GM23338 (cell line): ENCODE data around the gene DUOX1. TPM values are rescaled to one million over a fixed set of nuclear protein-coding genes. Genes with fewer than 3 reads are reported as not detected.

Source experiments
- ATAC-seq: fragments of 200-7000 bp; cut with Tn5 transposase; 3 replicates; pipeline ENCODE4 v1.9.1; 2020
- DNase-seq: peaks from one replicate; pipeline ENCODE4 v3.0.0-alpha.2; 2015; ENCODE audit warnings: low spot score
- H2AFZ ChIP-seq: fragments of 200-600 bp; sonication (generic); 2 replicates; pipeline ENCODE4 v1.8.0; 2016; ENCODE audit warnings: antibody characterized with exemption, mild to moderate bottlenecking, moderate library complexity
- H3F3A ChIP-seq: fragments of 200-600 bp; sonication (generic); replicated peaks from 2 replicates; pipeline ENCODE4 v1.8.0; 2017; ENCODE audit warnings: antibody characterized with exemption, mixed run types, low read depth
- H3K27ac ChIP-seq: fragments of 200-600 bp; sonication (generic); 2 replicates; pipeline ENCODE4 v1.6.1; 2016; ENCODE audit warnings: low read depth
- H3K27me3 ChIP-seq: fragments of 200-600 bp; sonication (generic); 2 replicates; pipeline ENCODE4 v1.8.0; 2016; ENCODE audit warnings: mild to moderate bottlenecking, mixed run types, moderate library complexity; ENCODE audit not compliant: insufficient read depth
- H3K36me3 ChIP-seq: fragments of 200-600 bp; sonication (generic); 2 replicates; pipeline ENCODE4 v1.8.0; 2016; ENCODE audit warnings: mild to moderate bottlenecking; ENCODE audit not compliant: insufficient read depth
- H3K4me1 ChIP-seq: fragments of 200-600 bp; sonication (generic); 2 replicates; pipeline ENCODE4 v1.8.0; 2016; ENCODE audit warnings: mild to moderate bottlenecking, moderate library complexity; ENCODE audit not compliant: insufficient read depth
- H3K4me2 ChIP-seq: fragments of 200-600 bp; sonication (generic); 2 replicates; pipeline ENCODE4 v1.7.1; 2017; ENCODE audit warnings: mixed run types
- H3K4me3 ChIP-seq: fragments of 200-600 bp; sonication (generic); 2 replicates; pipeline ENCODE4 v1.6.1; 2016; ENCODE audit warnings: mixed run types
- H3K79me2 ChIP-seq: fragments of 200-600 bp; sonication (generic); replicated peaks from 2 replicates; pipeline ENCODE4 v1.8.0; 2017; ENCODE audit warnings: mild to moderate bottlenecking; ENCODE audit not compliant: insufficient read depth
- H3K9me2 ChIP-seq: fragments of 200-600 bp; sonication (generic); 2 replicates; pipeline ENCODE4 v1.8.0; 2017; ENCODE audit not compliant: insufficient read depth
- H4K20me1 ChIP-seq: fragments of 200-600 bp; sonication (generic); replicated peaks from 2 replicates; pipeline ENCODE4 v1.8.0; 2017; ENCODE audit warnings: mild to moderate bottlenecking; ENCODE audit not compliant: insufficient read depth
- H3K27ac Mint-ChIP-seq: 2 replicates; pipeline ENCODE4 v1.8.0; 2020; ENCODE audit warnings: inconsistent platforms, mild to moderate bottlenecking, moderate library complexity, mixed read lengths
- H3K27me3 Mint-ChIP-seq: 3 replicates; pipeline ENCODE4 v1.8.0; 2022; ENCODE audit warnings: low read depth, mild to moderate bottlenecking, moderate library complexity, mixed read lengths, inconsistent platforms; ENCODE audit not compliant: insufficient read depth, poor library complexity
- H3K36me3 Mint-ChIP-seq: 3 replicates; pipeline ENCODE4 v1.8.0; 2021; ENCODE audit warnings: low read depth, mild to moderate bottlenecking, inconsistent platforms, moderate library complexity, mixed read lengths
- H3K4me1 Mint-ChIP-seq: 3 replicates; pipeline ENCODE4 v1.8.0; 2020; ENCODE audit warnings: mild to moderate bottlenecking, inconsistent platforms, mixed read lengths
- H3K4me3 Mint-ChIP-seq: 3 replicates; pipeline ENCODE4 v1.8.0; 2021; ENCODE audit warnings: moderate library complexity, mild to moderate bottlenecking, inconsistent platforms, mixed read lengths
- H3K9me3 Mint-ChIP-seq: 3 replicates; pipeline ENCODE4 v1.8.0; 2020; ENCODE audit warnings: moderate library complexity, mild to moderate bottlenecking, inconsistent platforms, mixed read lengths
- CREB1 ChIP-seq: fragments of 250-450 bp; sonication (Bioruptor Pico); IDR thresholded peaks from 2 replicates; pipeline ENCODE4 v1.5.0; 2020; ENCODE audit warnings: low read depth, mild to moderate bottlenecking, moderate library complexity
- CTCF ChIP-seq, 2 experiments: fragments of 200-600 bp in 1 of 2; sonication (generic) in 1 of 2; conservative IDR thresholded peaks; 2 replicates each; pipeline versions ENCODE4 v1.5.1 to v1.6.1; 2016 to 2017; ENCODE audit warnings: antibody characterized with exemption in 2 of 2, low read depth in 2 of 2, mild to moderate bottlenecking in 2 of 2, moderate library complexity in 1 of 2
- ETS1 ChIP-seq: IDR thresholded peaks from 2 replicates; pipeline ENCODE4 v1.6.1; 2016; ENCODE audit warnings: antibody characterized with exemption
- EZH2 ChIP-seq: fragments of 200-600 bp; sonication (generic); IDR thresholded peaks from one replicate; pipeline ENCODE4 v1.8.0; 2017; ENCODE audit warnings: antibody characterized with exemption, mild to moderate bottlenecking, low read depth; ENCODE audit not compliant: unreplicated experiment
- EZH2phosphoT487 ChIP-seq: fragments of 200-600 bp; sonication (generic); IDR thresholded peaks from one replicate; pipeline ENCODE4 v1.8.1; 2018; ENCODE audit warnings: antibody characterized with exemption; ENCODE audit not compliant: unreplicated experiment
- JUNB ChIP-seq: IDR thresholded peaks from one replicate; pipeline ENCODE4 v1.6.1; 2016; ENCODE audit warnings: antibody characterized with exemption; ENCODE audit not compliant: unreplicated experiment
- NANOG ChIP-seq: IDR thresholded peaks from 2 replicates; pipeline ENCODE4 v1.6.1; 2016; ENCODE audit warnings: antibody characterized with exemption, borderline replicate concordance
- POLR2AphosphoS5 ChIP-seq: IDR thresholded peaks from 2 replicates; pipeline ENCODE4 v1.6.1; 2016; ENCODE audit warnings: antibody characterized with exemption, low read depth
- REST ChIP-seq: IDR thresholded peaks from one replicate; pipeline ENCODE4 v1.6.1; 2018; ENCODE audit warnings: antibody characterized with exemption; ENCODE audit not compliant: unreplicated experiment
- STAT1 ChIP-seq: IDR thresholded peaks from one replicate; pipeline ENCODE4 v1.6.1; 2016; ENCODE audit warnings: antibody characterized with exemption; ENCODE audit not compliant: unreplicated experiment
- ZNF114 ChIP-seq: fragments of 250-450 bp; sonication (Bioruptor Pico); IDR thresholded peaks from 2 replicates; pipeline ENCODE4 v1.5.0; 2020; ENCODE audit warnings: mild to moderate bottlenecking, moderate library complexity
- ZNF331 ChIP-seq: fragments of 250-450 bp; sonication (Bioruptor Pico); IDR thresholded peaks from 2 replicates; pipeline ENCODE4 v1.5.0; 2020; ENCODE audit warnings: low read depth, mild to moderate bottlenecking, moderate library complexity
- ZNF462 ChIP-seq: fragments of 250-450 bp; sonication (Bioruptor Pico); IDR thresholded peaks from 2 replicates; pipeline ENCODE4 v1.5.0; 2020; ENCODE audit warnings: mild to moderate bottlenecking, moderate library complexity
- polyA plus RNA-seq: library from polyadenylated mRNA; unstranded; fragments of >200 nt; fragmentation: Nextera tagmentation; extraction: Ambion mirVana; gene quantifications from 2 replicates; pipeline ENCODE4 v1.2.1, GENCODE V29; 2016
- total RNA-seq: library from RNA; depleted of rRNA; stranded (reverse); fragments of >200 nt; shearing (Covaris generic); gene quantifications from 2 replicates; pipeline ENCODE4 v1.2.3, GENCODE V29; 2014

The DUOX1 gene
- total and polyA plus RNA-seq, 2 experiments from 2014 or later, result 0.69 to 0.73 TPM

GRCh38 chr15:45140557-45141250 is 10.9 kb downstream of the DUOX1 start:
- no peak overlapping the region for H3K27ac ChIP-seq
- peaks cover 3% of the 10 kb centered on the region; the same call in 1 of the 3 replicates for H3K4me1 Mint-ChIP-seq
- H3K9me2 ChIP-seq, result no peaks in the 10 kb centered on the region
- ATAC-seq (no peak), DNase-seq (no peak)
- H3K4me2 ChIP-seq, result no peak overlapping the region
- H3K36me3 ChIP-seq, result no peaks in the 10 kb centered on the region
- no peaks in the 10 kb centered on the region for H3F3A ChIP-seq
- TF ChIP-seq CTCF (conservative IDR thresholded peaks at IDR 0.05; ENCODE audit: low read depth in 2 of 2) (no peak), REST (no peak), JUNB (no peak), STAT1 (no peak), ZNF331 (CRISPR knock-in tag) (no peak), CREB1 (CRISPR knock-in tag) (no peak), NANOG (no peak), EZH2phosphoT487 (no peak), ZNF114 (CRISPR knock-in tag) (no peak), POLR2AphosphoS5 (no peak), EZH2 (no peak), ZNF462 (CRISPR knock-in tag) (no peak), ETS1 (no peak)
- H3K4me3 Mint-ChIP-seq, result no peak overlapping the region
- H3K27me3 ChIP-seq, result peaks cover 29% of the 10 kb centered on the region
- no peaks in the 10 kb centered on the region for H3K9me3 Mint-ChIP-seq
- H3K27ac Mint-ChIP-seq, result no peak overlapping the region
- no peaks in the 10 kb centered on the region for H3K36me3 Mint-ChIP-seq
- H3K79me2 ChIP-seq, result no peaks in the 10 kb centered on the region
- H3K4me3 ChIP-seq, result no peak overlapping the region
- H2AFZ ChIP-seq, result no peak overlapping the region
- H3K4me1 ChIP-seq, result no peaks in the 10 kb centered on the region
- peaks cover 14% of the 10 kb centered on the region for H3K27me3 Mint-ChIP-seq
- H4K20me1 ChIP-seq, result no peaks in the 10 kb centered on the region
